ENCODE results near the gene SDCBP2. TPM values are rescaled to one million over a fixed set of nuclear protein-coding genes. Genes with fewer than 3 reads are reported as not detected.

Gene SDCBP2
- total RNA-seq, 1 donor from 2014 or later, result 4.1 TPM

- H3K27ac Mint-ChIP-seq, result no peak overlapping the region
- intact Hi-C loops (cut with micrococcal nuclease), result loop anchor here (1.0 kb wide), 1 partner anchor 124 kb away; no protein-coding TSS in a partner anchor
- H3K4me3 Mint-ChIP-seq (ENCODE audit: low read depth), result no peak overlapping the region
- no peak for DNase-seq (ENCODE audit: low spot score)
- no peaks in the 10 kb centered on the region for H3K9me3 Mint-ChIP-seq
- no peaks in the 10 kb centered on the region for H3K36me3 Mint-ChIP-seq (ENCODE audit: low read depth)
- peaks cover 10% of the 10 kb centered on the region for H3K4me1 Mint-ChIP-seq (ENCODE audit: low read depth)
- no peaks in the 10 kb centered on the region for H3K27me3 Mint-ChIP-seq (ENCODE audit: low read depth)
These were observed 16.1 kb downstream of the SDCBP2 start for GRCh38 chr20:1312904-1313235.

GRCh38 chr20:1312308-1312707, 16.6 kb downstream of the SDCBP2 start:
- no peaks in the 10 kb centered on the region for H3K9me3 Mint-ChIP-seq
- H3K27ac Mint-ChIP-seq, result no peak overlapping the region
- H3K36me3 Mint-ChIP-seq (ENCODE audit: low read depth), result no peaks in the 10 kb centered on the region
- intact Hi-C loops (cut with micrococcal nuclease), result no loop called here
- no peak overlapping the region for H3K4me3 Mint-ChIP-seq (ENCODE audit: low read depth)
- DNase-seq (ENCODE audit: low spot score), result no peak
- peaks cover 4% of the 10 kb centered on the region for H3K4me1 Mint-ChIP-seq (ENCODE audit: low read depth)
- no peaks in the 10 kb centered on the region for H3K27me3 Mint-ChIP-seq (ENCODE audit: low read depth)

- no peaks in the 10 kb centered on the region for H3K36me3 Mint-ChIP-seq (ENCODE audit: low read depth)
- no peak overlapping the region for H3K4me3 Mint-ChIP-seq (ENCODE audit: low read depth)
- H3K27me3 Mint-ChIP-seq (ENCODE audit: low read depth), result no peaks in the 10 kb centered on the region
- no peak overlapping the region for H3K27ac Mint-ChIP-seq
- H3K4me1 Mint-ChIP-seq (ENCODE audit: low read depth), result peaks cover 4% of the 10 kb centered on the region
- no peaks in the 10 kb centered on the region for H3K9me3 Mint-ChIP-seq
- no peak for DNase-seq (ENCODE audit: low spot score)
- intact Hi-C loops (cut with micrococcal nuclease), result no loop called here
These were observed 18.3 kb downstream of the SDCBP2 start for GRCh38 chr20:1310506-1311190.

GRCh38 chr20:1310071-1310470, 18.9 kb downstream of the SDCBP2 start:
- intact Hi-C loops (cut with micrococcal nuclease), result no loop called here
- Mint-ChIP-seq H3K36me3 (ENCODE audit: low read depth) (no peaks in the 10 kb centered on the region), H3K9me3 (no peaks in the 10 kb centered on the region), H3K27ac (no peak overlapping the region), H3K4me3 (ENCODE audit: low read depth) (no peak overlapping the region), H3K27me3 (ENCODE audit: low read depth) (no peaks in the 10 kb centered on the region), H3K4me1 (ENCODE audit: low read depth) (peaks cover 4% of the 10 kb centered on the region)
- DNase-seq (ENCODE audit: low spot score), result no peak

DNA sequence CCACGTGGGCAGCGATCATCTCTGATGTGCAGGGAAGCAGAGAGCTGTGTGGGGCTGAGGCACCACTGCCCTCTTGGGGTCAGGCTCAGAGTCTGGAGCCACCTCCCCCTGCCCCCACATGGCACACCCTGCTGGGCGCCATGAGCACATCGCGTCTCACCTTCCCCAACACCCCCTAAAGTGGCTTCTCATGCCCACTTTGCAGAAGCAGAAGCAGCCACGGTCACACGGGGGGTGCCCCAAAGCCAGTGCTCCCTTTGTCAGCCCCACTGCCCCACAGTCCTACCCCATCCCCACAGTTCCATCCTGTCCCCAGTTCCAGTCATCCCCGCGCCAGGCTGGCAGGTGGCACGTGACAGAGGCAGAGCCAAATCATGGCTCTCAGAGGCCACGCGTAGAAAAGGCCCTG, 19.5 kb downstream of the SDCBP2 start:
- no peaks in the 10 kb centered on the region for H3K9me3 Mint-ChIP-seq
- no peak overlapping the region for H3K4me3 Mint-ChIP-seq (ENCODE audit: low read depth)
- peaks cover 4% of the 10 kb centered on the region for H3K4me1 Mint-ChIP-seq (ENCODE audit: low read depth)
- no peaks in the 10 kb centered on the region for H3K27me3 Mint-ChIP-seq (ENCODE audit: low read depth)
- no peaks in the 10 kb centered on the region for H3K36me3 Mint-ChIP-seq (ENCODE audit: low read depth)
- no peak for DNase-seq (ENCODE audit: low spot score)
- H3K27ac Mint-ChIP-seq, result no peak overlapping the region
- intact Hi-C loops (cut with micrococcal nuclease), result no loop called here

DNA sequence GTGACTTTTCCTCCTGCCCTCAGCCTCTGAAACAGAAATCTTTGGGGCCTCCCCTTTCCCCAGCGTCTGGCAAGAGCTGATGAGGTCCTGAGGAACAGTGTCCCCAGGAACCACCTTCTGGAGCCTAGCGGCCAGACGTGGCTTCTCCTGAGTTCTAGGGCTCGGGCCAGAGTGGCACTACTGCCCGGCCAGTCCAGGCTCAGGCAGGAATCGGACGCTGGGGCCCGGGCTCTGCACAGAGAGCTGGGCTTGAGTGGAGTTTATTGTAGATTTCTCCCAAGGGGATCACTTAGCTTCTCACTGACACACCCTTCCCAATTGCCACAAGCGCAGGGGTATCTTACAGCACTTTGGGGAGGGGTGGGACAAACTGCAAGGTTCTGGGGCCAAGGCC, 20.2 kb downstream of the SDCBP2 start:
- peaks cover 3% of the 10 kb centered on the region for H3K4me1 Mint-ChIP-seq (ENCODE audit: low read depth)
- no peak overlapping the region for H3K4me3 Mint-ChIP-seq (ENCODE audit: low read depth)
- H3K36me3 Mint-ChIP-seq (ENCODE audit: low read depth), result no peaks in the 10 kb centered on the region
- H3K27me3 Mint-ChIP-seq (ENCODE audit: low read depth), result no peaks in the 10 kb centered on the region
- H3K27ac Mint-ChIP-seq, result no peak overlapping the region
- intact Hi-C loops (cut with micrococcal nuclease), result no loop called here
- no peak for DNase-seq (ENCODE audit: low spot score)
- no peaks in the 10 kb centered on the region for H3K9me3 Mint-ChIP-seq

DNA sequence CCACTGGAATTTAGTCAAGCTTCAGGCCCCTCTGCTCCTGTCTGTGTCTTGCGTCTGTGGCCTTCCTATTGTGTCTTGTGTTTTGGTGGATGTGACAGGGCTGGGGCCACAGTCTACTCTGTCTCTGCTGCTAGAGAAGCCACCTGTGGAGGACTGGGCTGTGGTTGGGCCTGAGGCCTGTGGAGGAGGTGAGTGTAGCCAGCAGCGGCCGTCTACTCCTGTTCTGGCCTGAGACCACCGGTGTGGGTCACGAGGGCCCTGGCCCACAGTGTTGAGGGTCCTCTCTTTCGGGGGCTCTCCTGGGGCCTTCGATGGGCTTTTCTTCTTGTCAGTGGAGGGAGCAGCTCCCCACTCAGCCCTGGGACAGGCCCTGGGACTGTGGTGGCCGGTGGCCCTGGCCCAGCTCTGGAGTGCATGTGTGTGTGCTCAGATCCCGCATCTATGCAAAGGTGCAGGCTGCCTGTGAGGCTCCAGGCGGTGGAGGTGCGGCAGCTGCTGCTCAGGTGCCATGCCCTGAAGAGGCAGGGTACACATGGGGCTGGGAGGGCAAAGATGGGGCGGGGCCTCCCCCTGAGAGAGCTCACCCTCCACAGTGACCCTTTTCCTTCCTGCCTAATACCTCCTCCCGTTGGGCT, 20.8 kb downstream of the SDCBP2 start:
- no peak overlapping the region for H3K27ac Mint-ChIP-seq
- no peak overlapping the region for H3K4me3 Mint-ChIP-seq (ENCODE audit: low read depth)
- H3K27me3 Mint-ChIP-seq (ENCODE audit: low read depth), result no peaks in the 10 kb centered on the region
- intact Hi-C loops (cut with micrococcal nuclease), result no loop called here
- H3K36me3 Mint-ChIP-seq (ENCODE audit: low read depth), result no peaks in the 10 kb centered on the region
- no peak for DNase-seq (ENCODE audit: low spot score)
- no peaks in the 10 kb centered on the region for H3K4me1 Mint-ChIP-seq (ENCODE audit: low read depth)
- H3K9me3 Mint-ChIP-seq, result no peaks in the 10 kb centered on the region

GRCh38 chr20:1307571-1307971, 21.4 kb downstream of the SDCBP2 start:
- intact Hi-C loops (cut with micrococcal nuclease), result no loop called here
- Mint-ChIP-seq H3K4me1 (ENCODE audit: low read depth) (no peaks in the 10 kb centered on the region), H3K27me3 (ENCODE audit: low read depth) (no peaks in the 10 kb centered on the region), H3K9me3 (no peaks in the 10 kb centered on the region), H3K4me3 (ENCODE audit: low read depth) (no peak overlapping the region), H3K27ac (no peak overlapping the region), H3K36me3 (ENCODE audit: low read depth) (no peaks in the 10 kb centered on the region)
- DNase-seq (ENCODE audit: low spot score), result no peak

DNA sequence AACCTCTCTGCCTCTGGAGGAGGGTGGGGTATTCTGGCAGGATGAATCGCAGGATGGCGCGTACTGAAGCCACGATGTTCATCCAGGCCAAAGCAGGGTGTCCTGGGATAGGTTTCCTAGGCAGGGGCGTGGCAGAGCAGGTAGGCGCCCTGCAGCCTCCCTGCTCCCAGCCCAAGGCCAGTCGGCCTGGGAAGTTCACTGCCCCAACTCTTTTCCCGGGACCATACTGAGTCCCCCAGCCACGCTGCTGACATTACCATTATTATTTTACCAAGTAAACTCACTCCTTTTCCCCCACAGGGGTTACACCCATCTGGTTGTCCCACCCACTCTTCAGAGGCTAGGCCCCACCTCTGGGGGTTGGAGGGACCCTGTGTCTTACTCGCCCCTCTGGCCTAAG, 21.8 kb downstream of the SDCBP2 start:
- Mint-ChIP-seq H3K4me3 (ENCODE audit: low read depth) (no peak overlapping the region), H3K36me3 (ENCODE audit: low read depth) (no peaks in the 10 kb centered on the region), H3K9me3 (no peaks in the 10 kb centered on the region), H3K27ac (no peak overlapping the region), H3K4me1 (ENCODE audit: low read depth) (no peaks in the 10 kb centered on the region), H3K27me3 (ENCODE audit: low read depth) (no peaks in the 10 kb centered on the region)
- DNase-seq (ENCODE audit: low spot score), result no peak
- intact Hi-C loops (cut with micrococcal nuclease), result no loop called here

DNA sequence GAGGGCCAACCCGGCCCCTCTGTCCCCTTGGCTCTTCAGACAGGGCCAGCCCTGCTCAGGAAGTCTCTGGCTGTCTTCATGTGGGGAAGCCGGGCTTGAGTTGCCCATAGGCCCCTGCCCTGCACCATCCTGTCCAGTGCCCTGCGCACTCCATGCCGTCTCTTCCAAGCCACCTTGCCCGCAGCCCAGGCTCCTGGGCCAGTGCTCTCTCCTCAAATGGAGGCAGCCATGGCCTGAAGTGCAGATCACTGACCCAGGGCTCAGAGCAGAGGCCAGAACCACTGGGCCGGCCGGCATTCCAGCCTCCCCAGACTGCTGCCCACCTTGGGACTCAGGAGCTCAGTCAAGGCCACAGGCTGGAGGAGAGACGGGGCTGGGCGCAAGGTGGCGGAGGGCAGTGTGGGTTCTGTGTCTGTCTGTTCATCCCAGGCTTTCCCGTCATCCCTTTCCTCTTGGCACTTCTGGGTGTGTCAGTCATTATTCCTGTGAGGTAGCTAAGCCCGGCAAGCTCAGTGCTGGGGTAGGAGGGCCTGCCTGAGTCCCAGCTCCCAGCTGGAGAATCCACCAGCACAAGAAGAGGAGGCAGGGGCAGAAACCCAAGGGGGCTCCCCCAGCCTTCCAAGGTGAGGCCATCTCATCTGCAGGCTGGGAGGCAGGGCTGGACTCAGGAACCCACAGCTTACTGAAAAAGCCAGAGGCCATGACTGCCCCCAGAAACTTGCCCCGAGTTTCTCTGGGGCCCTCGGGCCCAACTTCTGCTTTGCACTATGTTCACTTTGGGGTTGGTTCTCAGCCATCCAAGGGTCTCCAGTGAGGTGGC, 22.4 kb downstream of the SDCBP2 start:
- H3K27ac Mint-ChIP-seq, result no peak overlapping the region
- H3K4me1 Mint-ChIP-seq (ENCODE audit: low read depth), result no peaks in the 10 kb centered on the region
- H3K4me3 Mint-ChIP-seq (ENCODE audit: low read depth), result no peak overlapping the region
- no peaks in the 10 kb centered on the region for H3K36me3 Mint-ChIP-seq (ENCODE audit: low read depth)
- H3K27me3 Mint-ChIP-seq (ENCODE audit: low read depth), result no peaks in the 10 kb centered on the region
- no peak for DNase-seq (ENCODE audit: low spot score)
- H3K9me3 Mint-ChIP-seq, result no peaks in the 10 kb centered on the region
- intact Hi-C loops (cut with micrococcal nuclease), result no loop called here

- Mint-ChIP-seq H3K9me3 (no peaks in the 10 kb centered on the region), H3K4me1 (ENCODE audit: low read depth) (peaks cover 8% of the 10 kb centered on the region), H3K36me3 (ENCODE audit: low read depth) (no peaks in the 10 kb centered on the region), H3K27me3 (ENCODE audit: low read depth) (no peaks in the 10 kb centered on the region), H3K27ac (no peak overlapping the region), H3K4me3 (ENCODE audit: low read depth) (no peak overlapping the region)
- DNase-seq (ENCODE audit: low spot score), result no peak
- intact Hi-C loops (cut with micrococcal nuclease), result no loop called here
These were observed 23.2 kb downstream of the SDCBP2 start for GRCh38 chr20:1305712-1306111.

DNA sequence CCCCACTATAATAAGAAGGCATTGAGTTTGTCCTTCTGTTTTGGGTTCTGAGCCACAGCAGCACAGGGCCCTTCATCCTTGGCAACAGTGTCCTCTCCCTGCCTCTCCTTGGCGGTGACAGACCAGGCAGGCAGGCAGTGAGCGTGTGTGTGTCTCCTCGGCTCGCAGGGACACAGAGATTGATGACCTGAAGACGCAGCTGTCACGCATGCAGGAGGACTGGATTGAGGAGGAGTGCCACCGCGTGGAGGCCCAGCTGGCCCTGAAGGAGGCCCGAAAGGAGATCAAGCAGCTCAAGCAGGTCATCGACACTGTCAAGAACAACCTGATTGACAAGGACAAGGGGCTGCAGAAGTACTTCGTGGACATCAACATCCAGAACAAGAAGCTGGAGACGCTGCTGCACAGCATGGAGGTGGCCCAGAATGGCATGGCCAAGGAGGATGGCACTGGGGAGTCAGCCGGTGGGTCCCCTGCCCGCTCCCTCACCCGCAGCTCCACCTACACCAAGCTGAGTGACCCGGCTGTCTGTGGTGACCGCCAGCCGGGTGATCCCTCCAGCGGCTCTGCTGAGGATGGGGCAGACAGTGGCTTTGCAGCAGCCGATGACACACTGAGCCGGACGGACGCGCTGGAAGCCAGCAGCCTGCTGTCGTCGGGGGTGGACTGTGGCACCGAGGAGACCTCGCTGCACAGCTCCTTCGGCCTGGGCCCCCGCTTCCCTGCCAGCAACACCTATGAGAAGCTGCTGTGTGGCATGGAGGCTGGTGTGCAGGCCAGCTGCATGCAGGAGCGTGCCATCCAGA, 24.0 kb downstream of the SDCBP2 start:
- H3K27me3 Mint-ChIP-seq (ENCODE audit: low read depth), result no peaks in the 10 kb centered on the region

More for the DNA sequence above, 24.0 kb downstream of the SDCBP2 start:
- peaks cover 13% of the 10 kb centered on the region for H3K4me1 Mint-ChIP-seq (ENCODE audit: low read depth)
- H3K4me3 Mint-ChIP-seq (ENCODE audit: low read depth), result no peak overlapping the region
- no peak overlapping the region for H3K27ac Mint-ChIP-seq
- H3K9me3 Mint-ChIP-seq, result no peaks in the 10 kb centered on the region
- no peaks in the 10 kb centered on the region for H3K36me3 Mint-ChIP-seq (ENCODE audit: low read depth)
- no peak for DNase-seq (ENCODE audit: low spot score)
- intact Hi-C loops (cut with micrococcal nuclease), result no loop called here
